Small intestine (tissue), 7 donors: ENCODE measurements around the gene OPCML. TPM values are rescaled to one million over a fixed set of nuclear protein-coding genes. Genes with fewer than 3 reads are reported as not detected.

ENCODE experiments used
- DNase-seq, 2 donors: peaks; one replicate each; pipeline versions ENCODE4 v3.0.0 to v3.0.0-alpha.2; 2013
- FAIRE-seq: peaks from 2 replicates; lab custom pipeline; 2012; peaks lifted over from hg19 to GRCh38; lab: Jason Lieb, UNC
- H3K27ac ChIP-seq, 3 donors: one replicate each; pipeline ENCODE4 v1.5.1; 2013; ENCODE audit warnings: low read length in 2 of 3, mild to moderate bottlenecking in 2 of 3, control low read depth in 1 of 3, inconsistent platforms in 1 of 3, low read depth in 1 of 3, moderate library complexity in 1 of 3
- H3K27me3 ChIP-seq, 3 donors: one replicate each; pipeline ENCODE4 v1.6.1; 2013; ENCODE audit warnings: low read length in 3 of 3, inconsistent platforms in 1 of 3; ENCODE audit not compliant: control insufficient read depth in 3 of 3, insufficient read depth in 3 of 3
- H3K36me3 ChIP-seq, 3 donors: one replicate each; pipeline ENCODE4 v1.6.1; 2013; ENCODE audit warnings: low read length in 3 of 3, inconsistent platforms in 1 of 3, low read depth in 1 of 3, mild to moderate bottlenecking in 1 of 3, moderate library complexity in 1 of 3; ENCODE audit not compliant: control insufficient read depth in 3 of 3, insufficient read depth in 2 of 3
- H3K4me1 ChIP-seq, 3 donors: one replicate each; pipeline ENCODE4 v1.6.1; 2013; ENCODE audit warnings: low read length in 2 of 3, inconsistent platforms in 1 of 3, low read depth in 1 of 3, mild to moderate bottlenecking in 1 of 3, moderate library complexity in 1 of 3; ENCODE audit not compliant: control insufficient read depth in 3 of 3, insufficient read depth in 2 of 3
- H3K4me3 ChIP-seq, 3 donors: one replicate each; pipeline ENCODE4 v1.5.1; 2013; ENCODE audit warnings: low read length in 3 of 3, control low read depth in 1 of 3, inconsistent platforms in 1 of 3, low read depth in 1 of 3, mild to moderate bottlenecking in 1 of 3, moderate library complexity in 1 of 3
- H3K9me3 ChIP-seq, 2 donors: one replicate each; pipeline ENCODE4 v1.6.1; 2013; ENCODE audit warnings: low read depth in 1 of 2, low read length in 1 of 2; ENCODE audit not compliant: control insufficient read depth in 2 of 2, insufficient read depth in 1 of 2
- WGBS, 3 donors: extraction: QIAGEN DNeasy Blood & Tissue Kit; methylation state at CpG; one replicate each; pipeline ENCODE4 v1.1.7; 2013; 5-methylcytosine and 5-hydroxymethylcytosine counted together
- polyA plus RNA-seq, 4 donors: library from polyadenylated mRNA; stranded (reverse) in 3 of 4; unstranded in 1 of 4; fragments of 200-250 nt in 3 of 4; fragments of 120-200 nt in 1 of 4; gene quantifications; one replicate each; pipeline versions ENCODE4 v1.2.1 to v1.2.3, GENCODE V29; 2013
- donor health status: healthy with polysubstance abuse.
- donor health status: control.
- donor health status: control.
- donor health status: Bipolar disorder and iron deficiency.
- donor health status: healthy.

OPCML gene
- polyA plus RNA-seq, 4 donors: 0.16 to 2.0 TPM; not detected in 2

DNA sequence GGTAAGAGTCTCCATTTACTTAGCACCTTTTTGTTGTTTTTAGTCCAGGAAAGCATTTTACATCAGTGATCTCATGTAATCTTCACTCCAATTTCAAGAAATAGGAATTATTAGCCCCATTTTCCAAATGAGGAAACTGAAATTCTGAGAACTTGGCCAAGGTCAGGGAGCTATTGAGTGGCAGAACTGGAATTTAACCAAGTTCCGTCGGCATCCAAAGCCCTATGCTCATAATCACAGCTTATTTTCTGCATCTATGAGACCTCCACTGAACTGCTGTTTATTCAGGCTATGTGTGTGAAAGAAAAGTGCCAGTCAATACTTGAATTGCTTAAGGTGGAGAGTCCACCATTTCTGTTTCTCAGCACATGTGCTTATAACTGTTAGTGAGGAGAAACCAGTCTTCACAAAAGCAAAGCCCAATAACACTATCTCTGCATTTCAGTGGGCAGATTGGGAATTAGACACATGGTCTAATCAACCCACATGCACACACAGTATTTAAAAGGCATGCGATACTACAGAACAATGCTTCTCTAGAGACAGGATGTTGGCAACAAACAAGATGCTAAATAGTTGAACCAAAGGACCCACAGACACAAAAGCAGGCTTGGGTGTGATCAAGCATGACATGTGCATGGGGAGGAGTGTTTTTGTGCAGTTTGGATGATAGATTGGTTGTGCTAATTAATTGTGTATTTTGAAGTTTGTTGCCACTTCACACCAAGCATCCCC, 780.6 kb downstream of the OPCML start:
- no peak for FAIRE-seq
- WGBS, 3 donors: 68 to 82% (median 68%) methylated on average over 3 of the region's 3 CpGs
- H3K27ac ChIP-seq: no peak overlapping the region

GRCh38 chr11:132746305-132746704, 786.0 kb downstream of the OPCML start:
- H3K27ac ChIP-seq: no peak overlapping the region
- no peaks in the 10 kb centered on the region for H3K36me3 ChIP-seq
- DNase-seq (no peak), FAIRE-seq (no peak)
- no peaks in the 10 kb centered on the region for H3K9me3 ChIP-seq
- H3K4me1 ChIP-seq: no peaks in the 10 kb centered on the region
- no peaks in the 10 kb centered on the region for H3K27me3 ChIP-seq
- no peak overlapping the region for H3K4me3 ChIP-seq
- WGBS, 3 donors: 28 to 57% (median 50%) methylated on average over 5 of the region's 5 CpGs

More for the DNA sequence above, 780.6 kb downstream of the OPCML start:
- Histone ChIP-seq H3K27me3 (no peaks in the 10 kb centered on the region), H3K9me3 (no peaks in the 10 kb centered on the region), H3K4me1 (no peaks in the 10 kb centered on the region), H3K4me3 (no peak overlapping the region), H3K36me3 (no peaks in the 10 kb centered on the region)
- DNase-seq: no peak

GRCh38 chr11:132745306-132745705, 787.0 kb downstream of the OPCML start:
- no peaks in the 10 kb centered on the region for H3K4me1 ChIP-seq
- FAIRE-seq (no peak), DNase-seq (no peak)
- H3K9me3 ChIP-seq: no peaks in the 10 kb centered on the region
- no peaks in the 10 kb centered on the region for H3K27me3 ChIP-seq
- H3K4me3 ChIP-seq: no peak overlapping the region
- 50 to 74% (median 56%) methylated on average over 1 of the region's 1 CpG for WGBS, 3 donors
- no peaks in the 10 kb centered on the region for H3K36me3 ChIP-seq
- no peak overlapping the region for H3K27ac ChIP-seq

GRCh38 chr11:132744771-132745170, 787.5 kb downstream of the OPCML start:
- Histone ChIP-seq H3K36me3 (no peaks in the 10 kb centered on the region), H3K27ac (no peak overlapping the region), H3K27me3 (no peaks in the 10 kb centered on the region), H3K4me3 (no peak overlapping the region), H3K9me3 (no peaks in the 10 kb centered on the region), H3K4me1 (no peaks in the 10 kb centered on the region)
- WGBS, 3 donors: 69 to 84% (median 78%) methylated on average over 8 of the region's 8 CpGs
- FAIRE-seq: no peak
- no peak for DNase-seq

GRCh38 chr11:132743601-132744000, 788.7 kb downstream of the OPCML start:
- Histone ChIP-seq H3K9me3 (no peaks in the 10 kb centered on the region), H3K27me3 (no peaks in the 10 kb centered on the region), H3K4me1 (no peaks in the 10 kb centered on the region), H3K27ac (no peak overlapping the region), H3K4me3 (no peak overlapping the region), H3K36me3 (no peaks in the 10 kb centered on the region)
- DNase-seq (no peak), FAIRE-seq (no peak)
- WGBS, 3 donors: 89 to 90% (median 90%) methylated on average over 4 of the region's 4 CpGs

- peaks cover 0 to under 1% of the 10 kb centered on the region in 2 donors for H3K9me3 ChIP-seq
- H3K36me3 ChIP-seq: no peaks in the 10 kb centered on the region
- FAIRE-seq (no peak), DNase-seq (no peak)
- no peaks in the 10 kb centered on the region for H3K27me3 ChIP-seq
- no peaks in the 10 kb centered on the region for H3K4me1 ChIP-seq
- no peak overlapping the region for H3K4me3 ChIP-seq
- H3K27ac ChIP-seq: no peak overlapping the region
- 76 to 79% (median 76%) methylated on average over 6 of the region's 6 CpGs for WGBS, 3 donors
These were observed 789.4 kb downstream of the OPCML start for GRCh38 chr11:132742929-132743328.

DNA sequence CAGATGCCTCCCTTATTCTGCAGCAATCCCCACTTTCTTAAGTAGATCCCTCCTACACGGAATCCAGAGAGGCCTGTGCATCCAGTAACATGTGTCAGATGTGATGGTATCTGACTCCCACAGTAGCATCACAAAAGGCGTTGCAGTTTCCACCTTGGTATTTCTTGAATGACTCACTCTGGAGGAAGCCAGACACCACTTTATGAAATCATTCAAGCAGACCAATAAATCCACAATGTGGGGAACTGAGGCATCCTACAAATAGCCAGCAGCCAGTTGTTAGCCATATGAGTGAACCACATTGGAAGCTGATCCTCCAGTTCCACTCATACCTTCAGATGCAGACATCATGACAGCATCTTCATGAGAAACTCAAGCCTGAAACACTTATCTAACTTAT, 798.1 kb downstream of the OPCML start:
- WGBS, 3 donors: 55 to 70% (median 65%) methylated on average over 2 of the region's 2 CpGs
- no peaks in the 10 kb centered on the region for H3K27me3 ChIP-seq
- H3K9me3 ChIP-seq: peaks cover 0 to 3% of the 10 kb centered on the region in 2 donors
- H3K4me1 ChIP-seq: no peaks in the 10 kb centered on the region
- H3K4me3 ChIP-seq: no peak overlapping the region
- no peak for DNase-seq
- no peaks in the 10 kb centered on the region for H3K36me3 ChIP-seq
- no peak for FAIRE-seq
- H3K27ac ChIP-seq: no peak overlapping the region

DNA sequence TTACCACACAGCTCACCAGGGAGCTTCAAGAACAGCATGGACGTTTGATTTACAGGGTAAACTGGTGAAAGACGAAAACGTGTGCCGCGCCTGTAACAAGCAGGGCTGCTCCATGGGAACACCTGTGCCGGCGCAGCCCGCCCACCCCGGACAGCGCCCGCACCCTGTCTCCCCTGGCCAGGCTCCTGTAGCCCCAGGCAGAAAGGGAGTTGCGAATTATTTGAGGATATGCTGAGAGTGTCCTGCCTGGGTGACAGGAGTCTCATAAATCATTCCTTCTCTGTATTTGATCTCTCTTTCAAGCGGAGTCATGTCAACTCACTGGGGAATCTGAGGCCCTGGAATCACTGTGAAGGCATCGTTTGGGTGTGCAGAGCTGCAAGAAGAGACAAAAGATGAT, 804.3 kb downstream of the OPCML start:
- H3K9me3 ChIP-seq: peaks cover 0 to 8% of the 10 kb centered on the region in 2 donors
- H3K4me3 ChIP-seq: no peak overlapping the region
- WGBS, 3 donors: 72 to 80% (median 76%) methylated on average over 14 of the region's 14 CpGs
- H3K27me3 ChIP-seq: no peaks in the 10 kb centered on the region
- DNase-seq: no peak
- no peaks in the 10 kb centered on the region for H3K4me1 ChIP-seq
- no peak for FAIRE-seq
- H3K27ac ChIP-seq: no peak overlapping the region
- H3K36me3 ChIP-seq: no peaks in the 10 kb centered on the region

DNA sequence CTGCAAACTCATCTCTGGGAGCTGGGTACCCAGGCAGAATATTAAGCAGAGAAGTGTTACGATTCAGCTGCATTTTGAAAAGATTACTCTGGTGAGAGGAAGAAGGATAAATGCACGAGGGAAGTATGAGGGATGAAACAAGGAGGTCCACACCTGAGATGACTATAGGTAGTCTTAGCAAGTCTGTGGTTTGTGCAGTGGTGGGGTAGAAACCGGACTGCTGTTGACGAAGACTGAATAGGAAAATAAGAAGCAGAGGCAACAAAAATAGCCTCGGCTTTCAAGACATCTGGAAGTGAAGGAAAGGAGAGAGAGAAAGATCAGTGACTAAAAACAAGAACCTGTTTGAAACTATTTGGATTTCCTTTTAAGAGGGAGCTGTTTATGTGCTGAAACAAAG, 810.8 kb downstream of the OPCML start:
- 73 to 78% (median 74%) methylated on average over 5 of the region's 5 CpGs for WGBS, 3 donors
- Histone ChIP-seq H3K27me3 (no peaks in the 10 kb centered on the region), H3K4me3 (no peak overlapping the region), H3K9me3 (peaks cover 0 to 8% of the 10 kb centered on the region in 2 donors), H3K4me1 (no peaks in the 10 kb centered on the region), H3K27ac (no peak overlapping the region), H3K36me3 (no peaks in the 10 kb centered on the region)
- DNase-seq (no peak), FAIRE-seq (no peak)
